Stimulated activated CD8-positive, alpha-beta memory T cell treated with anti-CD3 and anti-CD28 coated beads, Interleukin-7, amount 100 ng/mL, for 24 hours (primary cell): ENCODE measurements around the gene MCRIP2.

ENCODE experiments used
- DNase-seq: peaks from one replicate; pipeline ENCODE4 v3.0.0-alpha.2; 2020; ENCODE audit warnings: low read depth

The MCRIP2 gene

DNA sequence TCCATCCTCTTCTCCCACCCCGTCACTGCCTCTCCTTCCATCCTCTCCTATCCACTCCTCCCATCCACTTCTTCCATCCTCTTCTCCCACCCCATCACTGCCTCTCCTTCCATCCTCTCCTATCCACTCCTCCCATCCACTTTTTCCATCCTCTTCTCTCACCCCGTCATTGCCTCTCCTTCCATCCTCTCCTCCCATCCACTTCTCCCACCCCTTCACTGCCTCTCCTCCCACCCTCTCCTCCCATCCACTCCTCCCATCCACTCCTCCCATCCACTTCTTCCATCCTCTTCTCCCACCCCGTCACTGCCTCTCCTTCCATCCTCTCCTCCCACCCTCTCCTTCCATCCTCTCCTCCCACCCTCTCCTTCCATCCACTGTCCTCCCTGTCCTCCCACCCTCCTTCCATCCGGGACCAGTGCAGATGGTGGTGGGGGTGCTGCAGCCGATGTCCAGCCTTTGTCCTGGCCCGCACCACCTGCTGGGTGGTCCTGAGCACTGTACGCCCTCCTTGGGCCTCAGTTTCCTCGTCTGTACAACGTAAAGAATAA is 9.7 kb upstream of the MCRIP2 start:
- DNase-seq, result no peak

DNA sequence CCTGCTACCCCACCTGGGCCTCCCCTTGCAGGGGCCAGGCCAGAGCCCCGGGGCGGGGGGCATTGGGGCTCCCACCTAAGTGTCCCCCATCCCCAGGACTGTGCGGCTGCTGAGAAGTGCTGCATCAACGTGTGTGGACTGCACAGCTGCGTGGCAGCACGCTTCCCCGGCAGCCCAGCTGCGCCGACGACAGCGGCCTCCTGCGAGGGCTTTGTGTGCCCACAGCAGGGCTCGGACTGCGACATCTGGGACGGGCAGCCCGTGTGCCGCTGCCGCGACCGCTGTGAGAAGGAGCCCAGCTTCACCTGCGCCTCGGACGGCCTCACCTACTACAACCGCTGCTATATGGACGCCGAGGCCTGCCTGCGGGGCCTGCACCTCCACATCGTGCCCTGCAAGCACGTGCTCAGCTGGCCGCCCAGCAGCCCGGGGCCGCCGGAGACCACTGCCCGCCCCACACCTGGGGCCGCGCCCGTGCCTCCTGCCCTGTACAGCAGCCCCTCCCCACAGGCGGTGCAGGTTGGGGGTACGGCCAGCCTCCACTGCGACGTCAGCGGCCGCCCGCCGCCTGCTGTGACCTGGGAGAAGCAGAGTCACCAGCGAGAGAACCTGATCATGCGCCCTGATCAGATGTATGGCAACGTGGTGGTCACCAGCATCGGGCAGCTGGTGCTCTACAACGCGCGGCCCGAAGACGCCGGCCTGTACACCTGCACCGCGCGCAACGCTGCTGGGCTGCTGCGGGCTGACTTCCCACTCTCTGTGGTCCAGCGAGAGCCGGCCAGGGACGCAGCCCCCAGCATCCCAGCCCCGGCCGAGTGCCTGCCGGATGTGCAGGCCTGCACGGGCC is 8.9 kb upstream of the MCRIP2 start:
- DNase-seq, result no peak

DNA sequence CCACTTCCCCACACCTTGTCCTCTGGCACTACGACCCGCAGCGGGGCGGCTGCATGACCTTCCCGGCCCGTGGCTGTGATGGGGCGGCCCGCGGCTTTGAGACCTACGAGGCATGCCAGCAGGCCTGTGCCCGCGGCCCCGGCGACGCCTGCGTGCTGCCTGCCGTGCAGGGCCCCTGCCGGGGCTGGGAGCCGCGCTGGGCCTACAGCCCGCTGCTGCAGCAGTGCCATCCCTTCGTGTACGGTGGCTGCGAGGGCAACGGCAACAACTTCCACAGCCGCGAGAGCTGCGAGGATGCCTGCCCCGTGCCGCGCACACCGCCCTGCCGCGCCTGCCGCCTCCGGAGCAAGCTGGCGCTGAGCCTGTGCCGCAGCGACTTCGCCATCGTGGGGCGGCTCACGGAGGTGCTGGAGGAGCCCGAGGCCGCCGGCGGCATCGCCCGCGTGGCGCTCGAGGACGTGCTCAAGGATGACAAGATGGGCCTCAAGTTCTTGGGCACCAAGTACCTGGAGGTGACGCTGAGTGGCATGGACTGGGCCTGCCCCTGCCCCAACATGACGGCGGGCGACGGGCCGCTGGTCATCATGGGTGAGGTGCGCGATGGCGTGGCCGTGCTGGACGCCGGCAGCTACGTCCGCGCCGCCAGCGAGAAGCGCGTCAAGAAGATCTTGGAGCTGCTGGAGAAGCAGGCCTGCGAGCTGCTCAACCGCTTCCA is 8.1 kb upstream of the MCRIP2 start:
- no peak for DNase-seq

DNA sequence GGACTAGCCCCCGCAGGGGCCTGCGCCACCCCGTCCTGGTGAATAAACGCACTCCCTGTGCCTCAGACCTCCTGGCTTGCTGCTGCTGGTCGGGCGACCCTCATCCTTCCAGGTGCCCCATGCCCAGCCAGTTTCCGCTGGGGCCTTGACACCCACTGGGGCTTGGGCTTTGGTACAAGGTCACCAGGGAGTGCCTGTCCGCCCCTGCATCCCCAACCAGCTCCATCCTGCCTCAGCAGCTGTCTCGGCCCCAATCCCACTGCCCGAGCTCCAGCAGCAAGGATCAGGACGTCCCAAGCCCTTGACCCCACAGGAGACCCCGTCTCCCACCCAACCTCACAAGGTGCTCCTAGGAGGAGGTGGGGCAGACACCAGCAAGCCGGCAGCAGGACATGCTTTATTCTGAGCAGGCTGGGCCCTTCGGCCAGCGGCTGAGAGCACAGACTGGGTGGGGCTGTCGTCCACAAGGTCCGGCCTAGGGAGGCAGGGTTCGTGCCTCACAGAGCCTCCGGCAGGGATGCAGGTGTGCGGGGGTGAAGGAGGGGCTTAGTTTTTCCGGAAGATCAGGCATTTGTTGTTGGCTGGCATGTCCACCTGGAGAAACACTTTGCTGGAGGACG is 7.5 kb upstream of the MCRIP2 start:
- DNase-seq, result no peak

DNA sequence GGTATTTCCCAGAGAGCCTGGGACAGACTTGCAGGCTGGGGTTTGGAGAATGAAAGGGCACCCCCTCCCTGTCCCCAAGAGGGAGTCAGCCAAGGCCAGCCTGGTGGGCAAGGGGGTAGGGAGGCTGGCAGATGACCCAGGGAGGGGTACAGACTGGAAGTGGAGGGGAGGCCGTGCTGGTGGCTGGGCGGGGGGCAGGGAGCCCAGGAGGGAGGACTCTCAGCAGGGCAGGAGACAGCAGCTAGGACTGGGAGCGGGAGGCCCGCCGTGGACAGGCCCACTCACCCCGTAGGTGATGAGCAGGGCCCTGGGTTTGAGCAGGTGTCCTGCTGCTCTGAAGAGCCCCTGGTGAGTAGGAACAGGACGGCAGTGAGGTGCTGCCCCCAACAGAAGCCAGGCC is 6.6 kb upstream of the MCRIP2 start:
- DNase-seq, result no peak

DNA sequence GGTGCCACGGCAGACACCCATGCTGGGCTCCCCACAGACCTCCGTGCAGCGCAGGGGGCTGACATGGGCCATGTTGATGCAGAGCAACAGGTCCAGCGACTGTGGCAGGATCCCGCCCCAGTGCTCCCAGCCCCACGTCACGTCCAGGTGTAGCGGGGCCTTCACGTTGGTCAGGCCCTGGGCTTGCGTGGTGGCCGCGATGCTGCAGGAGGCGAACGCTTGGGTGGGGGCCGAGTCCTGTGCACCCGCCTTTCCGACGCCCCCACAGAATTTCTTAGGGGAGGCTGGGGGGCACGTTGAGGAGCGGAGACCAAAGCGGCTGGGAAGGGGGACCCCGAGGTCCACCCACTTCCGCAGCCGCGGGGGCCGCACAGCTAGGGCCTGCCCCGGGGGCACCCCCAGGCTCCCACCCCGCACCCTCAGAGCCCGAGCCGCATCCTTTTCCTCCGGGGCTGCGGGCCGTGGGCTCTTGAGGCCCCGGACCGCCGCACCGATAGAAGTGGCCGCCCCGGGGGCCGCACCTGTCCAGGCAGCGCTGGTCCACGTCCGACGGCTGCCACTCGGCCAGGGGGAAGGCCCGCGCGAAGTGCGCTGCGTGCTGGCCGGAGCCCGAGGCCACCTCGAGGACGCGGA is 5.9 kb upstream of the MCRIP2 start:
- DNase-seq, result no peak

DNA sequence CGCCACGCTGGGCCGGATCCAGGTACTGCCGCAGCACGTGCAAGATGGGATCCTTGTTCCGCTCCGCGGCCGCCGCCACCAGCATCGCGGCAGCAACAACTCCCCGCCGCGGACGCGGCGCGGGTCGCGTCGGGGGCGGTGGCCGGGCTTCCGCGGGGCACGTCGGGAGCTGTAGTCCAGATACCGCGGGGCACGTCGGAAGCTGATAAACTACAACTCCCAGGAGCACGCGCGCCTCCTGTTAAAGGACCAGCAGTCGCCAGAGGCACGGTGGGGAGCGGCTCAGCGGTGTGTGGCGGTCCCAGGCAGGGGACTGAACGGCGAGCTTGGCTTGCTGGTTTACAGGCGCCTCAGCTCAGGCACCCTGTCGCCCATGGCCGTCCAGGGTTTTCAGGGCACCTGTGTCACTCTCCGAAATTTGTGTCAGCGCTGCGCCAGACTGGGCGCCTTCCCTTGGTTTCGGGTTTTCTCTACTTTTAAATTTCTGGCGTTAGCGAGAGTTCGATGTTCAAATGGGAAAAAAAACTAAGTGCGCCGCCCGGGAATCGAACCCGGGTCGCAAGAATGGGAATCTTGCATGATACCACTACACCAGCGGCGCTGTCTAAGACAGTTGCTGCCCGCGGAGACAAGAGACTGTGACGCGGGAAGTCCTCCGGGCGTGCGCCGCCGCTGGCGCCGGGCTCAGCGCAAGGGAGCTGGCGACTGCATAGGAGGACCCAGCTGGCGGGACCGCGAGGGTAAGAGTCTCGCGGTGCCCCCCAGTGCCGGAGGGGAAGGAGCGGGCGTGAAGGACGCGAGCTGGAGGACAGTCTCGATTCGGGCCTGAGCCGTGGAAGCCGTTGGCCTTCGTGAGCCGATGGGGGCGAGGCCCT is 5.2 kb upstream of the MCRIP2 start, which contains the start of gene METTL26:
TSS of gene METTL26 (minus strand) at position 100 of the 875 bp plus-strand sequence. CDS start at position 85, 15 bp downstream.
- peak; percentile 91 for DNase-seq

DNA sequence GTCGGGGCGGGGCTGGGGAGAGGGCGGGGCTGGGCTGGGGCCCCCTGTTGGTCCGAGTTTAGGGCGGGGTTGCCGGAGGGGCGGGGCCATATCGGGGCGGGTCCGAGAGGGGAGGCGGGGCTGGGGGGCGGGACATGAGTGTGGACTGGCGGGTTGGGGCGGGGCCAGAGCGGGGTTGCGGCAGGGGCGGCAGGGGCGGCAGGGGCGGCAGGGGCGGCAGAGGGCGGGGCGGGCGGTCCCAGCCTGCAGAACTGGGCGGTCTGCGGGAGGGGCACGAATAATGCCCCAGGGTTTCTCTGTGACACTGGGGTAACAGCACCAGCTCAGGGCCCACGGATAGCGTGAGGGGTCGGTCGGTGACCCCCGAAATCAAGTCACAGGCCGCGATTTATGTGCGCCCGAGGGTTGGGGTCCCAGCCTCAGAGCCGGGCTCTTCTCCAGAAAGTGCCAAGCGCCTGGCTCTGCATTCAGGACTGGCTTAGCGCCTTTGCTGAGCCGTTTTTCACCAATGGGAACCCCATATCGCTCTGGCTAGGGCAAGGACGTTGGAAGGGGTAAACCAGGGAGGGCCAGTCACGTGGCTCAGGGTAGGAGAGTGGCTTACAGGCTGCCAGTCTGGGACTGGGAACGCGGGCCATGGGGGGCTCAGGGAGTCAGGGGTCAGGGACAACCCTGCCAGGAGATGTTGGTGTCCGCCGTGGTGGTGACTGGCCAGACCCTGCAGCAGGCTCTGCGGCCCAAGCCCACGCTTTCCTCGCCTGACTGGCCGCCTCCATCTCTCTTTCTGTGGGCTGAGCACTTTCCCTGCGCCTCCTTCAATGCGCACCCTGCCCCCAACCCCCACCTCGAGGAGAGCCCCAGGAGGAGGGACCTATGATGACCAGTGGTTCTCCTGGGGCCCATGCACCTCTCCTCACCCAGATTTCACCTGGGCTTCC is 4.3 kb upstream of the MCRIP2 start:
- peak; percentile 78 for DNase-seq

DNA sequence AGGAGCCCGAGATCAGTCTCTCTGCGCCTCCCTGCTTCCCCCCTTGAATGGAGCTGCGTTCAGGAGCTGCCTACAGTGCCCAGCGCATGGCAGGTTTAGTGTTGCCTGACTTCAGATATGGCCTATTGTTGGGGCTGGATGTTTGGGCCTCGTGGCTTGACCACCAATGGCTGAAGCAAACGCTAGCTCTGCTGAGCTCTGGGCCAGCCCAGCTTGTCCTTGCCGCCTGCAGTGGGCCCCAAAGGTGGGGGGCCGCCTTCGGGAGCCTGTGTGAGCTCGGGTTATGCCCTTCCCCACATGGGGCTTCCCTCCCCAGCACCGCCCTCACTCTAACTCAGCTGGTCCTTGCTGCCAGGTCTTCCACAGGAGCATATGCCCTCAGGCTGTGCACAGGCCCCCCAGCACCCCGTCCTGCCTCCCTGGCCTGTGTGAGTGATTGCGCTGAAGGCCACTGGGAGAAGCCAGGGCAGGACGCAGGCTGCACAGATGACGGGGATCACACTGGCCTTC is 3.5 kb upstream of the MCRIP2 start:
- no peak for DNase-seq

DNA sequence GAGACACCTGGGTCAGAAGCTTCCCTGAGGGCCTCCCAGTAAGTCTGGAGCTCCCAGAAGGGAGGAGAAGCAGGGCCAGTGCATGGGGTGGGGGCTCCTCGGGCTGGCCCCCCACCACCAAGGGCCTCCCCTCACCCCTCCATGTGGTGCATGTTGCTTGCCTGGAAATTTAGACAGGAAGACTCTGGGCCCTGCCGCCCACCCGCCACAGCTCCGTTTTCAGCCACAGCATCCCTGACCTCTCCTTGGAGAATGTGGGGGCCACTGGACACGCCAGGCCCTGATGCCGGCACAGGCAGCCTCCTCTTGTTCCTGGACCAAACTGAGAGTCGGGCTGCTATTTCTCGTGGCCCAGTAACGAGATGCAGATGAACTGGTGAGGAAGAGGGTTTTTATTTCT is 2.8 kb upstream of the MCRIP2 start:
- DNase-seq, result no peak

DNA sequence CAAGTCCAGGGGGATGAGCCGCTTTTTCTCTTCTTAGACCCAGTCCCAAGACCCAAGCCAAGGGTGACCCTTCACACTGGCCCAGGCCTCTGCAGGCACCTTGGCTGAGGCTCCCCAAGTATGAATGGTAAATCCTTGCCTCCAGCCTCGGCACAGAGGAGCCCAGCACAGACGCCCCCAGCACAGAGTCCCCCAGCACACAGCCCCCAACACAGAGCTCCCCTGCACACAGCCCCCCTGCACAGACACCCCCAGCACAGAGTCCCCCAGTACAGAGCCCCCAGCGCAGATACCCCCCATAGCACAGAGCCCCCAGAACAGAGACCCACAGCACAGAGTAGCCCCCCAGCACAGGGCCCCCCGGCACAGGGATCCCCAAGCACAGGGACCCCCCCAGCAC is 1.0 kb upstream of the MCRIP2 start:
- DNase-seq, result no peak

DNA sequence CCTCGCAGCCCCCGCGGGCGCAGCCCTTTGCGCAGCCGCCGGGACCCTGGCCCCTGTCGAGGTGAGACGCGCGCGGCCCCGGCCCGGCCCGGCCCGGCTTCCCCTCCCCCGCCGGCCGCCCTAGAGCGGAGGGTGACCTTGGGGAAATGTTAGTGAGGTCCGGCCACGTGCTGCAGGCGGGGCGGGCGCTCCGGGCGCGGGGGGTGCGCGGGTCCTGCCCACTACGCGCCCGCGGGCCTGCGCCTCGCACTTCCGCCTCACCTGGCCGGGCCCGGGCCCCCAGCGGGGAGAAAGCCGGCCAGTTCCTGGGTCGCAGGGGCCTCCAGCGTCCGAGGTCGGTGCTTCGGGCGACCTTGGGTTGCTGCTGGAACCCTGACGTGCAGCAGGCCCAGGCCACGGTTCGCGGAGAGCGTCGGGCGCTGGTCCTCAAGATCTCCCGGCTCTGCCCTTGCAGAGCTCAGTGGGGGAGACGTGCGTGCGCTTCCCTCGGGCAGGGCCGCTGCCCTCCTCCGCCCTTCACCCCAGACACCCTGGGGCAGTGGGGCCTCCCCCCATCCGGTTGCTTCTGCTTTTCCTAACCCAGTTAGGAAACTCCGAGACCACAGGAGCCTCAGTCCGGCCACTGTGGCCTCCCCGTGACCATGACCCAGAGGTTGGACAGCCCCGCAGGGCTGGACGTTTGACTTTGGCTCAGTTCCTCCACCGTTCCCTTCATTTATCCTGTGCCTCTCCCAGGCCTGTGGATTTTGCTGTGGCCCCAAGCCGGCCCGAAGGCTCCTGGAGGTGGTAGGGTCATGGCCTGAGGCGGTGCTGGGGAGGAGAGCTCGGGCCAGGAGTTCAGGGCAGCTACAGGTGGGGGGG is 791 bp downstream of the MCRIP2 start:
- DNase-seq, result no peak

DNA sequence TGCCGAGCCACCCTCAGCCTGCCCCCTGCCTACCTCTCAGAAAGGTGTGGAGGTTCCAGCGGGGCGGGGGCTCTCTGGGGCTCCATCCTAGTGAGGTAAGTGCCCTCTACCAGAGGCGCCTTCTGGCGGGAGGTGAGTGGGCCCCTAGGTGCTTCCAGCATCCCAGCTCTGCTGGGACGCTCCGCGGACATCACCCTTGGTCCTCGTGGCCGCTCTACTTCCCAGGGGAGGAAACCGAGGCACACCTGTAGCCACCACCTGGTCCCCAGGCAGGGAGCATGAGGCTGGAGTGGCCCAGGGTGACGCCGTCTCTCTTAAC is 1.4 kb downstream of the MCRIP2 start:
- no peak for DNase-seq

DNA sequence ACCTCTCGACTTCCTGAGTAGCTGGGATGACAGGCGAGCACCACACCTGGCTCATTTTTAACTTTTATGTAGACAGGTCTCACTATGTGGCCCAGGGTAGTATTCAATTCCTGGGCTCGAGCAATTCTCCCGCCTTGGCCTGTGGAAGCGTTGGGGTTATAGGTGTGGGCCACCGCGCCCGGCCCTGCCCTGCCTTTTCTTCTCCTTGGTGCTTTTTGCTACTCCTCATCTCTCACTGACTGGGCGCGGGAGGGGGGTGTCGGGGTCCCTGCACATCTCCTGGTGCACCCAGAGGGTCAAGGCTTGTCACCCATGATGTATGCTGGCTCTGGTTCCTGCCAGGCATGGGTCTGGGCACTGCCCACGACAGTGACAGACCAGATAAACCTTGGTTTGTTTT is 2.9 kb downstream of the MCRIP2 start:
- DNase-seq, result no peak

DNA sequence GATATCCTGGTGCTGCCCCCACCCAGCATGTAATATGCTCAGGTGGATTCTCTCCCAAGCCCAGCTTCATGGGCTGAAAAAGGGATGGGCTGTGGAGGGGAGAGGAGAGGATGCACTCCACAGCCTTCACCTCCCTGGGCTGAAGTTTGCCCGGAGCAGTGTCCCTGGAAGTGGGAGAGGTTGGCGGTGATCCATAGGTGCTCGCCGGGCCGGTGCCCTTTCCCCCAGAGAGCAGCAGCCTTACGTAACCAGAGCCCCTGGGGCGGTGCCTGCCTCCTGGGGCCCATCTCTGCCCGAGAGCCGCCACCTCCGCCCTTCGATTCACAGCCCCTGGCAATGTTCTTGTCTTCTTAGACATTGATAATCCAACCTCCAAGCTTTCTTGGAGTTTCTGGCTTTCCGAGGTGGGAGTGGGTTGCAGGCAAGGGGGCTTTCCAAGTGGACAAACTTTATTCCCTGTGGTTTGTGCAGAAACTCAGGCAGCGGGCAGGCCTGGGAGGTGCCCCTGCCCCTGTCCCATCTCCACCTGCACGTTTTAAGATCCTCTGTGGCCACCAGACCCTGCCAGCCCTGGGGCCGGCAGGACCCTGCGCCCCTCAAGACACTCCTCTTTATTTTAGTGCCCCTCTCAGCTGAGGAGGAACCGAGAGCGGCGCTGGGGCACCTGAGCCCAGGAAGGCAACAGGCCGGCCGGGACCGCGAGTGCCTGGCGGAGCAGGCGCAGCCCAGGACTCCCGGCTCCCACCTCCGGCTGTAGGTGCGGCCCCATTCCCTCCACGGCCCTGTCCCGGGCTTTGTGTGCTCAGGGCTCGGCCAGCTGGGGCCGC is 4.4 kb downstream of the MCRIP2 start:
- no peak for DNase-seq

DNA sequence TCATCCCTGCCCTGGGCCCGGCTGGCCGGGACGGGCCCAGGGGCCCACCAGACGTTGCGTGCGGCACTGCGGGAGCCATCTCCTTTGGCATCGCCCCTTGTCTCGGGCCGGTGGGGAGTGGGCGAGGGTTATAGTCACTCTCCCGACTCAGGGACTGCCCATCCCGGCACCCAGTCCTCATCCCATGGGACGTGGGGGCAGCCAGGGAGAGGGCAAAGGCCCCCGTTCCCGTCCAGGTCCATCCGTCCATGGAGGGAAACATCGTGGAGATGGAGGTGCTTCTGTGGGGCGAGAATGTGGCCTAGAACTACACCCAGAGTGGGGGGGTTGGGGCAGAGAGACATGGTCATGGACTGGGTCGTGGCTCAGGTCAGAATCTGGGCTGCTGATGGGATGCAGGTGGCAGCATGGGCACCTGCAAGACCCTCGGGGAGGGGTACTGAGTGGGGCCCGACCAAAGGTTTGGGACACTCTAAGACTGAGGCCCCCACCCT is 5.1 kb downstream of the MCRIP2 start:
- no peak for DNase-seq

DNA sequence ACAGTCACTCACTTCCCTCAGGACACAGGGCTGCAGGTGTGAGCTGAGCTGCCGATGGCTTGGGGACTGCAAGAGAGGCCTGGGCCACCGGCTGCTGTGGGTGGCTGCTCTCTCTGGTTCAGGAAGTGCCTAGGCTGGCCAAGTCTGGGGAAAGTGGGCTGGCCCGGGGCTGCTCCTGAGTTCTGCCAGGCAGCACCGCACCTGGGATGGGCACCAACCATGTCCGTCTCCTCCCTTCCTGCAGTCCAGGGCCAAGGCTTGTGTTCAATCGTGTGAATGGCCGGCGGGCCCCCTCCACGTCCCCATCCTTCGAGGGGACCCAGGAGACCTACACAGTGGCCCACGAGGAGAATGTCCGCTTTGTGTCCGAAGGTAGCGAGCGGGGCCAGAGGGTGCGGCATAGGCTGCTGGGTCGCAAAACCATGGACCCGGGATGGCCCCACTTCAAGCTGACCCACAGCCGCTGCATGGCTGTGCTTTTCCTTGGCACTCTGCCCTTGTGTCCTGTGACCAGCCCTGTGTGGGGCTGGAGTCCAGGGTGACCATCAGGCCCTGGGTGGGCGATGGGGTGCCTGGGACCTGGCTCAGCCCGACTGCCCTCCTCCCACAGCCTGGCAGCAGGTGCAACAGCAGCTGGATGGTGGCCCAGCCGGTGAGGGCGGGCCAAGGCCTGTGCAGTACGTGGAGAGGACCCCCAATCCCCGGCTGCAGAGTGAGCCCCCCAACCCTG is 5.7 kb downstream of the MCRIP2 start:
- no peak for DNase-seq
